Renal cortical epithelial cell (primary cell): Measurements from ENCODE around the gene TMEM218. TPM values are rescaled to one million over a fixed set of nuclear protein-coding genes. Genes with fewer than 3 reads are reported as not detected.
"Not testable (repeated sequence)": the region's sequence is repeated elsewhere in the genome, so short reads cannot be mapped to it uniquely, and the experiment has no call there.

Experiments
- DNase-seq: peaks from one replicate; pipeline ENCODE4 v3.0.0-alpha.2; 2011; ENCODE audit warnings: low read depth
- total RNA-seq: library from RNA; depleted of rRNA; stranded (reverse); fragments of >200 nt; gene quantifications from 2 replicates; pipeline ENCODE4 v1.2.3, GENCODE V29; 2014

TMEM218 gene
- total RNA-seq, 1 donor from 2014 or later = 27.0 TPM

GRCh38 chr11:125090151-125090550 lies 21.3 kb downstream of the TMEM218 start:
- not testable (repeated sequence) for DNase-seq

- not testable (repeated sequence) for DNase-seq
These were observed 21.9 kb downstream of the TMEM218 start for GRCh38 chr11:125089481-125089880.

GRCh38 chr11:125088576-125089455 lies 22.6 kb downstream of the TMEM218 start:
- no peak for DNase-seq

- DNase-seq = no peak
These were observed 23.3 kb downstream of the TMEM218 start for GRCh38 chr11:125088123-125088522.

- no peak for DNase-seq
These were observed 24.7 kb downstream of the TMEM218 start for GRCh38 chr11:125086633-125087296.

- DNase-seq = no peak
These were observed 25.9 kb downstream of the TMEM218 start for GRCh38 chr11:125085301-125086081.

- DNase-seq = no peak
These were observed 26.6 kb downstream of the TMEM218 start for GRCh38 chr11:125084761-125085231.

- DNase-seq = no peak
These were observed 27.4 kb downstream of the TMEM218 start for GRCh38 chr11:125084057-125084416.

GRCh38 chr11:125083312-125084056 lies 27.9 kb downstream of the TMEM218 start:
- DNase-seq = no peak

- DNase-seq = peak; percentile 64
These were observed 28.7 kb downstream of the TMEM218 start for GRCh38 chr11:125082611-125083311.

- no peak for DNase-seq
These were observed 29.4 kb downstream of the TMEM218 start for GRCh38 chr11:125082040-125082439.

GRCh38 chr11:125081098-125081798 lies 30.2 kb downstream of the TMEM218 start:
- DNase-seq = no peak

- DNase-seq = no peak
These were observed 30.9 kb downstream of the TMEM218 start for GRCh38 chr11:125080531-125080911.

GRCh38 chr11:125079878-125080530 lies 31.4 kb downstream of the TMEM218 start:
- DNase-seq = no peak

- DNase-seq = no peak
These were observed 32.1 kb downstream of the TMEM218 start for GRCh38 chr11:125079151-125079877.

GRCh38 chr11:125078516-125079140 lies 32.8 kb downstream of the TMEM218 start:
- DNase-seq = no peak

GRCh38 chr11:125078016-125078415 lies 33.4 kb downstream of the TMEM218 start:
- DNase-seq = no peak

- no peak for DNase-seq
These were observed 35.0 kb downstream of the TMEM218 start for GRCh38 chr11:125076378-125076945.
